ENCODE measurements around the gene KCNMB2.

Gene KCNMB2

GRCh38 chr3:178646186-178646862 lies 110.1 kb downstream of the KCNMB2 start:
- DNase-seq (ENCODE audit: low read depth, low spot score) = no peak

GRCh38 chr3:178655488-178655887 lies 119.3 kb downstream of the KCNMB2 start:
- DNase-seq (ENCODE audit: low read depth, low spot score) = no peak

DNA sequence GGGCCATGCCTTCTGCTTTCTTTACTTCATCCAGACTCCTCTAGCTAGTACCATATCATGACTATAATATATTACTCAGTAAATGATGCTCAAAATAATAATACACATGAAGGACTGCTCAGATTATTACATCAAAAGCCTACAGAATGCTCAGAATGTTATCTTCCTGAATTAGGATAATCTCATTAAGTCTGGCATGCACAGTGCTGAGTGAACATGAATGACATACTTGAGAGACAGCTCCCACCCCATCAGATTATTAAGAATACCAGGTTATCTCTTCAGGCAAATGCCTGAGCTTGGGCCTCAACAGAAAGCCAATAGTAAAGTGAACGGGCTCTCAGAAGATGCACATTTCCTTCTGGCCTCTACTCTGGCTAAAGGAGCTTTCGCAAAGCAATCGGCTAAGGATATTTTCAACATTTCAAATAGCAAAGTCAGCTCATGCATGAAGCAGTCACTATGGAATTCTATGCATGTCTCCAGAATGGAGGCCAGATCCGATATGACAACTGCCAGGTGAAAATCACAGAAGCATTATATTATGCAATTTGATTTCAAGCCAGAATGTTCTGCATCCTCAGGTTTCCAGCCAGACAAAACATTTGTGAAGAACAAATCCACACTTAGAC lies 122.6 kb downstream of the KCNMB2 start:
- DNase-seq (ENCODE audit: low read depth, low spot score) = no peak

DNA sequence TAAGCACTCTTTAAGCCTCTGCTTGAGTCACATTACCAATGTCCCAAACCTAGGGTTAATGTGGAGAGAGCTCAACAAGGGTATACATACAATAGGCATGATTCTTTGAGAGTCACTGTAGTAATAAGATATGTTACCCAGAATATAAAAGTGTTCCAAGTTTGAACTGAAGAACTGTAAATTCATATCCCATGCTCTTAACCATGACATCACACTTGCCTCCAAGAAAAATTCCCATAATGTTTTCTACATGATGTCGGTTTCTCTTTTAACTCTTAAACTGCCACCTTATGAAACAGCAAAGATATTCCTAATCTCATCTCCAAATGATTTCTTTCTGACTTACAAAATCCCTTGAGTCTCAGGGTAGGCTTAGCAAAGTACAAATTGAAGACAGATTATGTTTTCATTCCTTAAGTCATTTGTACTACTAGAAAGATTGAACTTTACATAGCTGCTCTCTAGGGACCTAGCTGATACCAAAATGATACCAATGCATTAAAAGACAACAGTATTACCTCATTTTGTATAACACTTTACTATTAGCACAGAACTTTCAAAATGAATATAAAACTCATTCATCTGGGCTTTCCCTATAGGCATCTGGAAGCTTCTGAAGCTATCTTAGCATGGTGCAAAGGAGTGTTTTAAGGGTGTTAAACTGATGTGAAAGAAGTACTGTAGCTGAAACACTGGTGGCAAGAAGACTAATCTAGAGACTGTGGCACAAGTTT lies 127.1 kb downstream of the KCNMB2 start:
- DNase-seq (ENCODE audit: low read depth, low spot score) = no peak

- DNase-seq (ENCODE audit: low read depth, low spot score) = no peak
Measured at GRCh38 chr3:178665747-178666146, 129.5 kb downstream of the KCNMB2 start.

DNA sequence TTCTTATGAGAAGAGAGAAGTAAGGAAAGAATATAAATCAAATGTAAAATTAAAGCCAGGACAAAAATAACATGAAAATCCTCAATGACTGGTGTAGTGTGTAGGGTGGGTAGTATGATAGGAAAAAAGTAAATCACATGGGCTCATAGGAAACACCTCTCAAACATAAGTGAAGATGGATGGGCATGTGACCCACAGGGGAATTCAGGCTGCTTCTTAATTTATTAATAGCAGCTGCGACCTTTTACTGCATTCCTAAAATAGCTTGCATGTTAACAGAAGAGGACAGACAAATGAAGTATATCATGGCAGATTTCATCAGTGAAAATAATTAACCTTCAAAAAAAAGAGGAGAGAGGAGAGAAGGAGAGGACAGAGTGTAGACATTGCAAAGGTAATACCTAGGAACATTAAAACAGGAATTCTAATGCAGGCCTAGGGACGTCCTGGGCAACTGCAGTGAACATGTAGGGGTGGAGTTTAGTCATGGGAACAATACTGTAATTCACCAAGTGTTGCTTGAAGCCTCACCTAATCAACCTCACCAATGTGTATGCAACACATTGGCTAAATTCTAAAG lies 132.9 kb downstream of the KCNMB2 start:
- no peak for DNase-seq (ENCODE audit: low read depth, low spot score)

- DNase-seq (ENCODE audit: low read depth, low spot score) = no peak
Measured at GRCh38 chr3:178669758-178670157, 133.5 kb downstream of the KCNMB2 start.

- no peak for DNase-seq (ENCODE audit: low read depth, low spot score)
Measured at GRCh38 chr3:178671377-178671776, 135.1 kb downstream of the KCNMB2 start.

- no peak for DNase-seq (ENCODE audit: low read depth, low spot score)
Measured at GRCh38 chr3:178671791-178672190, 135.6 kb downstream of the KCNMB2 start.

DNA sequence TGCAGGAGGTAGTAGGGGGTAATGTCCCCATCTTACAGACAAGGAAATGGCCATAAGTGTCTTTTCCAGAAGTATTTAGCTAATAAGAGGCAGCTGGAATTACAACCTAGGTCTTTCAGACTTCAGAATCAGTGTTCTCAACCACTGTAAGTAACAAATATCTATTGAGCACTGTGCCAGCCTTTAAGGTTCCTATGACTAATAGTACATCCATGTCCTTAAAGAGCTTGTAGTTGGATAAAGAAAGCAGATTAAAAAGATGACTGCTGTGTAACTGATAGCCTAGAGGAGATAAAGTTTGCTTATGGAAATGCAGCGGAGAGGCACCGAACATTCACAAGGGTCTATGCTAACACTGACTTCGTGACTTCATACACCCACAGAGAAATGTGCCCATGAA lies 136.0 kb downstream of the KCNMB2 start:
- no peak for DNase-seq (ENCODE audit: low read depth, low spot score)

DNA sequence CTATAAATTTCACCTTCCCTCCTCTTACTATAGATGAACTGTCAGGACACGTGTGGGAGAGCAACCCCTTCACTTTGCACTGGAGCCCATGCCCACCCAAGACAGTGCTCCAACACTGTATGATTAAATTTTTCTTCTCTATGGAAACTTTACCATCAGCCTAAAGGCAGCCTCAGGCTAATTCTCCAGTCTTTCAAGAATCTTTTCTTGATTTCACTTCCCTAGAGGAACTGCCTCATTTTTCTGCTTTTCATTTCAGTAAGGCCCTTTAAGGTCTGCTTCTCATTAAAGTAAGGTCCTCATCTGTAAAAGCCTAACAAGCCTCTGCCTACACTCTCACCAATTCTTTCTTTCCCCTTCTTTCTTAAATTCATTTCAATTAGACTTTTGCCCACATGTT lies 137.3 kb downstream of the KCNMB2 start:
- DNase-seq (ENCODE audit: low read depth, low spot score) = no peak

- DNase-seq (ENCODE audit: low read depth, low spot score) = no peak
Measured at GRCh38 chr3:178676077-178676476, 139.8 kb downstream of the KCNMB2 start.

DNA sequence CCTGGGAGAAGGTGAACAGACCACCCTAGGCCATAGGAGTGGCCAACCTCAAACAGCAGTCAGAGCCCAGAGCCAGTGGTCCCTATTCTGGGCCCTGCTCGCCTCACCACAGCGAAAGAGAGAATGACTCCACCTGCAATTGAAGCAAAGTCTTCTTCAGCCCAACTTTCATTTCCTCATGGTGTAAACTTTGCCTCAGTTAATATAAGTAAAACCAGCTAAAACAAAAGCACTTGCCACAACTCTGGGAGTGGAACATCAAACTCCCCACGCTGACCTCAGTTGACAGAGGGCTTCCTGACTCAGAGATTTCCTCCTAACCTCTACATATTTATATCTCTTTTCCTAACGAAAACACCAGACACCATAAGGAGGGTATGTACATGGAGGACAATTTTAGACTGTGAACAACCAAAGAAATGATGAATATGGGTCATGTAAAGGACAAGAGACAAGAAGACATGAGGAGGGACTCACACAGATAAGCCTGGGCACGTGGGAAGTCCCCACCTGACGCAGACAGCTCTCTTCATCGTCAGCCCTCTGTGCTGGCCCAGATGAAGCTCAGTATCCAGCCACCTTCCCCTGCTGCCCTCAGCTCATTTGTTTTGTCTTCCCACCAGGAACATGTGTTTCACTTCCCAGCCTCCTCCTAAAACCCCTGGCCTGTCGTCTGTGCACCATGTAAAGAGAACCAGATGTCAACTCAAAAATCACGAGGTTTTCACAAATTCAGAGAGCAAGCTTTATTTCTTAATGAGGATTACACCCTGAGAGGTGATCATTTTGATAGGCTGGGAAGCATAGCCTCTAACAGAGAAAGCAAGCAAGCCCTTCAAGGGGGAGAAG lies 140.9 kb downstream of the KCNMB2 start:
- DNase-seq (ENCODE audit: low read depth, low spot score) = no peak

GRCh38 chr3:178677961-178678360 lies 141.7 kb downstream of the KCNMB2 start:
- no peak for DNase-seq (ENCODE audit: low read depth, low spot score)

DNA sequence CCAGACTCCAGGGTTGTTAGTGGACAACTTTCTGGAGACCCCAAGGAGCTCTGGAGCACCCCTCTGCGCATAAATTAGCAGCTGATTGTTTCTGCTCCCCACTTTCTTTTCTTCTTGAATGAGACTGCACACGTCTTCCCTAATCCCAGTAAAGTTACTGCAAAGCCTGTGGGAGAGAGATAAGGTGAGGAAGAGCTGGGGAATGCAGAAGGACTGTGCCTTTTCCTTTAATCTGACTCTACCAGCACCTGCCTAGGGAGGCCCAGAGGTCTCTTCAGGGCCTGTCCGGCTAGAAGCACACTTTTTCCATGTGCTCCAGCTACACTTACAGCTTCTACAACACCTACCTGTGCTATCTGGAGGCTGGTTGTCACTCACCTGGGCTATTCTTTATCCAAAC lies 143.8 kb downstream of the KCNMB2 start:
- DNase-seq (ENCODE audit: low read depth, low spot score) = no peak

GRCh38 chr3:178680489-178680888 lies 144.3 kb downstream of the KCNMB2 start:
- no peak for DNase-seq (ENCODE audit: low read depth, low spot score)

DNA sequence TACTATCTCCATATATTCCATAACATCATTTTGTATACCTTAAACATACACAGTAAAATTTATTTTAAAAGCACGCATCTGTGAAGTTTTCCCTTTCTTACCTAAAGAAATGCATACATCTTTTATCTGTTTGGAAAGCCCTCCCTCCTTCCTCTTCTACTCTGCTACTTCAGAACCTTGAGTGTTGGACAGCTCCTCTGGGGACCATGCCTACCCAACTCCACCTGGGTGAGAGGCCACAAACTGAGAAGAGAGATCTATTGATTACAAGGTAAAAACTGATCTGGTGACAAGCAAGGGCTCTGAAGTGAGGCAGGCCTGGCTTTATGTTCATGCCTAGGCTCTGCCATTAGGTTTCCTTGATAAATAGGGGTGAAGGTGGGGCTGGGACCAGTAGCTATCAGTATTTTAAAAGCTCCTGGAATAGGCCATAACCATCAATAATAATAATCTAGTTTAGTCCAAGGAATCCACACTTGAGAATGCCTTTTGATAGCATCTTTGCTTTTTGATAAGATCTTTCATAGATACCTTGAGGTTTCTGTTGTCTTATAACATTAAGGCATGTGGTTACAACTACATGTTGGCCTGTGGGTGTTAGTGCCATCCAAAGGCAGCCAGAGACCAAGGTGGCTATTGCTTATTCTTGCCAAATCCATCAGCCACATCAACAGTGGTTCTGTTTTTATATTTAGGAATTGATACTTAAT lies 148.8 kb downstream of the KCNMB2 start:
- DNase-seq (ENCODE audit: low read depth, low spot score) = no peak

- no peak for DNase-seq (ENCODE audit: low read depth, low spot score)
Measured at GRCh38 chr3:178685591-178685906, 149.3 kb downstream of the KCNMB2 start.

GRCh38 chr3:178686826-178687225 lies 150.6 kb downstream of the KCNMB2 start:
- DNase-seq (ENCODE audit: low read depth, low spot score) = no peak

DNA sequence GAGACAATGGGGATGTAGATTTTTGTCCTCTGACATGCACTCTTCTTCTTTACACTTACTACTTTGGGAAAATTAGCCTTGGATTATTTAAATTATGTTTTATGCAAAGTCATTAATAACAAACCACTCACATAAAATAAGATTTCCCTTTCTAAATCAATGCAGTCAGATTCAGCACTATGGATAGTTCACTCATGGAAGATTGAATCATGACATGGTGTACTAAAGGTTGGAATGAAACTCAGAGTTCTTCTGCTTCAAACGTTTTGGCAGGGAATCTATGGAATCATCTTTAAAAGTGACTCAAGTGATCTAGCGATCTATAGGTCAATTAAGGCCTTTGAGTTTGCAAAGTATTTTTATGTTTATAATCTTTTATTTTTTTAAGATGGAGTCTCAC lies 154.3 kb downstream of the KCNMB2 start:
- no peak for DNase-seq (ENCODE audit: low read depth, low spot score)

- no peak for DNase-seq (ENCODE audit: low read depth, low spot score)
Measured at GRCh38 chr3:178699364-178699763, 163.1 kb downstream of the KCNMB2 start.
